GM10266 (cell line): ENCODE data around the gene SNORC.

Experiments
- DNase-seq: peaks from one replicate; pipeline ENCODE4 v3.0.0; 2012; ENCODE audit errors: extremely low spot score
- CTCF ChIP-seq: IDR thresholded peaks from 2 replicates; pipeline ENCODE4 v1.5.1; 2012; ENCODE audit warnings: mild to moderate bottlenecking, low read depth; ENCODE audit not compliant: control insufficient read depth, insufficient read depth; ENCODE audit errors: missing control alignments

Gene SNORC

GRCh38 chr2:232857158-232857563 is 12.9 kb upstream of the SNORC start:
- TF ChIP-seq CTCF, result no peak
- DNase-seq, result no peak

GRCh38 chr2:232859385-232859916 is 10.6 kb upstream of the SNORC start:
- no peak for TF ChIP-seq CTCF
- DNase-seq, result no peak

- no peak for TF ChIP-seq CTCF
- no peak for DNase-seq
Measured at GRCh38 chr2:232860593-232861241, 9.3 kb upstream of the SNORC start.

GRCh38 chr2:232861353-232861752 is 8.7 kb upstream of the SNORC start:
- DNase-seq, result no peak

GRCh38 chr2:232863996-232864395 is 6.1 kb upstream of the SNORC start:
- DNase-seq, result no peak
- no peak for TF ChIP-seq CTCF

More at GRCh38 chr2:232861353-232861752, 8.7 kb upstream of the SNORC start:
- no peak for TF ChIP-seq CTCF

- DNase-seq, result no peak
- TF ChIP-seq CTCF, result no peak
Measured at GRCh38 chr2:232865165-232865564, 4.9 kb upstream of the SNORC start.

GRCh38 chr2:232866104-232866503 is 4.0 kb upstream of the SNORC start:
- DNase-seq, result no peak
- TF ChIP-seq CTCF, result no peak
